ENCODE measurements around the gene GRID1.

DNA sequence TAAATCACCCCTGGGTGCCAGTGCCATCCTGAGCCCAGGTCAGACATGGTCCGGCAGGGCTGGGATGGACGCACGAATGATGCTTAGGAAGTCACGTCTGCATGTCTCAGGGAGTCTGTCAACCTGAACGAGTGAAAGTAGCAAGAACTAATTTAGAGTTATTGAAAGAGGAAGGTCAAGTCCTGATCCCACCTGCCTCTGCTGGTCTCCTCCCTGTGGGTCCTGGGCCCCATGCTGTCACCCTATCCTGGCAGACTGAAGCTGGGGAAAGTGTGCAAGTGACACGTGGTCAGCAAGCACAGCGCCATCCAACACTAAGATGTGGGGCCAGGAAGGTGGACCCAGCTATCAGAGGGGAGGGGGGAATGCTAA is 26.1 kb upstream of the GRID1 start:
- TF ChIP-seq CTCF (IDR thresholded peaks at IDR 0.05) = no peak
- no peak for TF ChIP-seq POLR2A (IDR thresholded peaks at IDR 0.05)

All from Peyer's patch (tissue), 4 donors.